Stimulated activated CD4-positive, alpha-beta T cell treated with anti-CD3 and anti-CD28 coated beads, Interleukin-15, amount 100 ng/mL, for 24 hours (primary cell): Measurements from ENCODE around the gene CNPY1.
A peak's percentile ranks its signal among the peaks of the same experiment; 100 is the strongest.

Source experiments
- DNase-seq: peaks from one replicate; pipeline ENCODE4 v3.0.0-alpha.2; 2020

Gene CNPY1

DNA sequence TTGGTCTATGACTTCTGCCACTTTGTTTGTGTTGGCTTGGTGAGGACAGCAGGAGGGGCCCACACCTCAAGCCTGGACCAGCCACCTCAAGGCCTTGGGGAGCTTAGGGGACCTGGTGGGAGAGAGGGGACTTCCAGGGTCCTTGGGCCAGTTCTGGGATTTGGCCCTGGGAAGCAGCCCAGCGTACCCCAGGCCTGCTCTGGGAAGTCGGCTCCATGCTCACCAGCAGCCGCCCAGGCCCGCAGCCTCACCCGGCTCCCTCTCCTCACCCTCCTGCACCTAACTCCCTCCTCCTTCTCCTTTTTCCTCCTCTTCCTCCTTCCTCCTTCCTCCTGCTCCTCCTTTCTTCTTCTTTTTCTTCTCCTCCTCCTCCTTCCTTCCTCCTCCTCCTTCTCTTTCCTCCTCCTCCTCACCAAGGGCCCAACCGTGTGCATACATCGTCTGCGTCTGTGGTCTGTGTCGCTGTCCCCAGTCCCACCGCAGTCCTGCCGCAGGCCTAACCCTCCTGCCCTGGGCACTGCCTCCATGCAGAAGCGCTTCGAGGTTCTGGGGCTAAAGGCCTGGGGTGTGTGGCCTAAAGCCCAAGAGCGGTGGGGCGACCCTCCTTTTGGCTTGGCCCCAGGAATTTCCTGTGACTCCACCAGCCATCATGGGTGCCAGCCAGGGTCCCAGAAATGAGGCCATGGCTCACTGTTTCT lies 83.1 kb downstream of the CNPY1 start:
- no peak for DNase-seq

DNA sequence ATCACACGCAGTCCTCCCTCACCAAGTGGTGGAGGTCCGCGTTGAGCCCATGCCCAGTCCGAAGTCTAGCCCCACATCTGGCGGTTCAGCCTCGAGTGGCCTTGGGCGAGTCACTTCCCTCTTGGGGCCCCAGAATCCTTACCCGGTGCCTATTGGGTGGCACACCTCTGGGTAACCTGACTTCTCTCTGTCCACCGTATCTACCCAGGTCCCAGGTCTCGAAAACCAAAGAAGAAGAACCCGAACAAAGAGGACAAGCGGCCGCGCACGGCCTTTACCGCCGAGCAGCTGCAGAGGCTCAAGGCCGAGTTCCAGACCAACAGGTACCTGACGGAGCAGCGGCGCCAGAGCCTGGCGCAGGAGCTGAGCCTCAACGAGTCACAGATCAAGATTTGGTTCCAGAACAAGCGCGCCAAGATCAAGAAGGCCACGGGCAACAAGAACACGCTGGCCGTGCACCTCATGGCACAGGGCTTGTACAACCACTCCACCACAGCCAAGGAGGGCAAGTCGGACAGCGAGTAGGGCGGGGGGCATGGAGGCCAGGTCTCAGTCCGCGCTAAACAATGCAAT lies 84.1 kb downstream of the CNPY1 start:
- DNase-seq: no peak

DNA sequence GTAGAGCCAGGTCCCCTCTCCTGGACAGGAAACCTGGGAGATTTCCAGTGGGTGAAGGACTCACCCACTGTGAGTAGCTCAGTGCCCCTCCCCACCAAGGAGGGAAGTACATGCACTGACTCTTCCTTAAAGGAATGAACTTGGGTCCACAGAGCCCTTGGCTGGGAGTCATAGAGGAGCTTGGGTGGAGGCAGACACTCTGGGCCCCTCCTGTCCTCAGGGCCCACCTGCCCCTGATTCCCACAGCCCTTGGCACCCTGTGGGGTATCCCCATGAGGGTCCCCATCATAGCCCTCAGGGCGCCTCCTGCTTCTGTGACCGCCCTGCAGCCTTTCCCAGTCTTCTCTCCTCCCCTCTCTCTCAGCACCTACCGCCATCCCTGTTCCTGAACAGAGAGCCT lies 84.7 kb downstream of the CNPY1 start:
- DNase-seq: no peak

DNA sequence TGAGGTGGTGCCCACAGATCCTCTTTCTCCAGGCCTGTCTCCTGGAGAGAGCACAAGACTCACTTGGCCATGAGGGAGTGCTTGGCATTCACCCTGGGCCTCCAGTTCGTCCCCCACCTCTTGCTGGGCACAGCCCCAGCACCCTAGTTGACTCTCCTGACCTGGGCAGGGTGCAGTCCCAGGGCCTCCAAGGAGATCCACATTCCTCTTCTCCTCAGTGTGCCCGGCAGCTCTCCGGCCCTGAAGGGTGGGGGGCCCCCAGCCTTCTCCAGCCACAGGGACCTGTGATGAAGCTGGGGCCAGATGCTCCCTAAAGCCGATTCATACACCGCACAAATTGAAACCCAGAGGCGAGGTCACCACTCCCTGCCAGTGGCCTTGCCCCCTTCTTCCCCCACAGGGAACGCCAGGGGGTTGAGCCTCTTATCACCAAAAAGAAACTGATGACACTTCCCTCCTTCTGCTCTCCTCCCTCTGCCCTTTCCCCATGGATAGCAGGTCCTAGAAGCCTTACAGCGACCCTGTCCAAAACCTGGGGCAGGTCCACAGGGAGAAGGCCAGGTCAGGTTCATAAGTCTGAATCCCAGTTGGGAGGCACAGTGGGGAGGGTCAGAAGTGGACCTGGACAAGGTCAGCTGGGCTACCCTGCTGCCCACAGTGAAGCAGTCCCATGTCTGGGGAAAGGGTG lies 85.3 kb downstream of the CNPY1 start:
- DNase-seq: no peak

DNA sequence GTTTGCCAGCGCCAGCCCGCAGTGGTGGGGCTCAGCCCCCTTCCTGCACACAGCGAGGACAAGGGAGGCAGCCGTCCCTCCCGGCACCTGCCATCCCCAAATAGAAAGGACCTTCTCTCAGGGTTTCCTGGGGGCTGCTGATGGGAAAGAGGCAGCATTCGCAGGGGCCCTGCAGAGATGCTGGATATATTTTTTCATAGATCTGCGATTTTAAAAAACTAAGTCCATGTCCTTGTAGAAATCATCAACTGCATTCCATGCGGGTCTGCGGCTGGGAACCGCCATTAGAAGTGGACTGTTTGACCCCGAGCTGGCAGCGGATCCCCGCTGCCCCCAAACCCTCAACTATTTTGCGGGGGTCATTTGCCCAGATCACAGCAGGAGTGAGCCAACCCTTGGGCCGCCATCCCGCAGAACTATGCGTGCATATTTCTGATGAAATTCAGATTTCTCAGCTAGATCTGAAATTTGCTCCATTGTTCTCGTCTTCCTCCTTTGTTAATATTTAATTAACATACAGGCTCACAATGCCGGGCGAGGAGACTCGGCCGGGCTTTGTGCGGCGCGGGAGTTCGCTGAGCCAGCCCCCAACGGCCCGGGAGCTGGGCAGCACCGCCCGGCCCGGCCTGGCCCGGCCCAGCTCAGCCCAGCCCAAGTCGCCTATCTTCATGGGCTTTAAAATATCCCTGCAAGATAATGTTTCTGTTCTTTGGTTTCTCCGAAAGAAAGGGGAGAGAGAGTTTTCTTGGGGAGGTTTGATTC lies 86.5 kb downstream of the CNPY1 start:
- DNase-seq: no peak

DNA sequence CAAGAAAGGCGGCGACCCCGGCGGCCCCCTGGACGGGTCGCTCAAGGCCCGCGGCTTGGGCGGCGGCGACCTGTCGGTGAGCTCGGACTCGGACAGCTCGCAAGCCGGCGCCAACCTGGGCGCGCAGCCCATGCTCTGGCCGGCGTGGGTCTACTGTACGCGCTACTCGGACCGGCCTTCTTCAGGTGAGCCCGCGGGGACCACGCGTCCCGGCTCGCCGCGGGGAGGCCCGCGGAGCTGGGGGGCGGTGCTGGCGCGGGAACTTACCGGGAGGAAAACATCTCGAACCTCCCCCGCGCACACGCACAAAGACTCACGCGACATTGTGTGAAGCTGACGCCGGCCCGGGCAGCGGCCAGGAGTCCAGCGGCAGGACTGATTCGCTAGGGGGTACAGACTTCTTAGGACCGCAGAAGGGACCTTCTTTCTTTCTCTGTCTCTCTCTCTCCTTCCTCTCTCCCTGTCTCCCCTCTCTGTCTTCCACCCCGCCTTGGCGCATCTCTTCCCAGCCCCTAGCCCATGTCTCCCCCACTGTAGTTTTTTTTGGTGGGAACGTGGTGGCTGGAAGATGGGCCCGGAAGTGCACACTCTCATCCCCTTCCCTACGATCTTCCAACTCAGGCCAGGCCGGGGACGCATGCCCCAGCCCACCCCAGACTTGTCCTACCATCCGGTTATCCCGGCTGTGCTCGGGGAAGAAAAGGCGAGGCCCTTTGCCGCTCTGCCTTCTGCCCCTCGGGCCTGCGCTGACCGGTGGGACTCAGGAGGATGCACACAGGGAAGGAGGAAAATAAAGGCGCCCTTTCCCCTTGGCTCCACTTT lies 87.3 kb downstream of the CNPY1 start:
- DNase-seq: no peak

DNA sequence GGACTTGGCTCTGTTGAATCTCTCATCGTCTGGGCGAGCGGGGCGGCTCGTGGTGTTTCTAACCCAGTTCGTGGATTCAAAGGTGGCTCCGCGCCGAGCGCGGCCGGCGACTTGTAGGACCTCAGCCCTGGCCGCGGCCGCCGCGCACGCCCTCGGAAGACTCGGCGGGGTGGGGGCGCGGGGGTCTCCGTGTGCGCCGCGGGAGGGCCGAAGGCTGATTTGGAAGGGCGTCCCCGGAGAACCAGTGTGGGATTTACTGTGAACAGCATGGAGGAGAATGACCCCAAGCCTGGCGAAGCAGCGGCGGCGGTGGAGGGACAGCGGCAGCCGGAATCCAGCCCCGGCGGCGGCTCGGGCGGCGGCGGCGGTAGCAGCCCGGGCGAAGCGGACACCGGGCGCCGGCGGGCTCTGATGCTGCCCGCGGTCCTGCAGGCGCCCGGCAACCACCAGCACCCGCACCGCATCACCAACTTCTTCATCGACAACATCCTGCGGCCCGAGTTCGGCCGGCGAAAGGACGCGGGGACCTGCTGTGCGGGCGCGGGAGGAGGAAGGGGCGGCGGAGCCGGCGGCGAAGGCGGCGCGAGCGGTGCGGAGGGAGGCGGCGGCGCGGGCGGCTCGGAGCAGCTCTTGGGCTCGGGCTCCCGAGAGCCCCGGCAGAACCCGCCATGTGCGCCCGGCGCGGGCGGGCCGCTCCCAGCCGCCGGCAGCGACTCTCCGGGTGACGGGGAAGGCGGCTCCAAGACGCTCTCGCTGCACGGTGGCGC lies 88.1 kb downstream of the CNPY1 start, which contains the start of gene EN2:
Gene EN2, plus strand, starts transcription at position 19 of the 767 bp plus-strand sequence. Its CDS starts 249 bp downstream, at position 268.
- DNase-seq: peak; percentile 38

DNA sequence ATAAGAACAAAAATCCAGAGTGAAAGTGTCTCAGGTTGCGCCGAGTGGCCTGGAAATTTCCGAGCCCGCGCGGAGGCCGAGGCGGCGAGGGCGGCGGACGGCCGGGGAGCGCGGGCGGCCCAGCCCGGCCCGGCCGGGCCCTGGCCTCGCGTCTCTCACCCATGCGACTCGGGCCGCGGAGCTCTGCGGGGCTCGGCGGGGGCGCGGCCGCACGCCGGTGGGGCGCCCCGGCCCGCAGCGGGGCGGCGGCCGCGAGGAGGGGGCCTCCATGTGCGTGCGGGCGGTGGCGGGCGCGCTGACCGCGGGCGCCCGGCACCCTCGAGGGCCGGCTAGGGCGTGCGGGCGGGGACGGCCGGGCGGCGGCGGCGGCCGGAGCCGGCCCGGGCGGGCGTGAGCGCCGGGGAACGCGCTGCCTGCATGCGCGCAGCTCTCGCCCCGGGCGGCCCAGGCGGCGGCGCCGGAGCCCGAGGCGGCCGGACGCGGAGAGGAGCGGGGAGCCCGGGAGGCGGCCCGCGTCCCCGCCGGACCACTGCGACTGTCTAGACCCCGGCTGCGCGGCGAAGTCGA lies 88.7 kb downstream of the CNPY1 start:
- DNase-seq: no peak

DNA sequence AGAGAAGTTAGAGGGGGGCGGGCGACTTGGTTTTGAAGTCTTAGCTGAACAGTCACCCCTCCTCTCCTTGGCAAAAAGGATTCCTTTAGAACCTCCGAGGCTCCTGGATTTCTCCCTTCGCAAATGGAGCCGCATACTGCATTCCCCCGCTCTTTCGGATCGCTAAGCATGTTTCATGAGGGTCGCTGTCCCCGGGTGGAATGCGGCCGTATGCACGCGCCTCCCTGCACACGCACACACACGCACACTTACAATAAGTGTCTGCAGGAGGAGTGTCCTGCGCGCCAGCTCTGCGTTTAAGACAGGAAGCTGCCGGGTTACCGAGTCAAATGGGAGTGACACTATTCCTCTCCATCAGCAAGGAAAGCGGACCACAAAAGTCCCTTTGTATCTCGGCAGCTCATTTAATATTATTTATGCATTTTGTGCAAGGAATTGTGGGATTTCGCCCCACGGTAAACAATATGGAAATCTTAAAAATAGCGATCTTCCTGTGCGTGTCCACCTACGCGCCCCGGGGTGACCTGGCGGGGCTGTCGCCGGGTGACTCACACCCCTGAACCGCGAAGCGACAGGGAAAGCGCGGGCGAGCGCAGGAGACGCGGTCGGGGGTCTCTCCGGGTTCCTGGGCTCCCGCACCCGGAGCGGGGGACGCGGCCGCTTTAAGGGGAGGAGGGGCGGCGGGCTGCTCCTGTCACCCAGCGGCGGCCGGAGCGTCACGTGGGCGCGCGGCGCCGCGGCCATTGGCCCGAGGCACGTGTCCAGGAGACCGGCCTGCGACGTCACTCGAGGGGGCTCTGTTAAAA lies 89.4 kb downstream of the CNPY1 start:
- peak; percentile 59 for DNase-seq

DNA sequence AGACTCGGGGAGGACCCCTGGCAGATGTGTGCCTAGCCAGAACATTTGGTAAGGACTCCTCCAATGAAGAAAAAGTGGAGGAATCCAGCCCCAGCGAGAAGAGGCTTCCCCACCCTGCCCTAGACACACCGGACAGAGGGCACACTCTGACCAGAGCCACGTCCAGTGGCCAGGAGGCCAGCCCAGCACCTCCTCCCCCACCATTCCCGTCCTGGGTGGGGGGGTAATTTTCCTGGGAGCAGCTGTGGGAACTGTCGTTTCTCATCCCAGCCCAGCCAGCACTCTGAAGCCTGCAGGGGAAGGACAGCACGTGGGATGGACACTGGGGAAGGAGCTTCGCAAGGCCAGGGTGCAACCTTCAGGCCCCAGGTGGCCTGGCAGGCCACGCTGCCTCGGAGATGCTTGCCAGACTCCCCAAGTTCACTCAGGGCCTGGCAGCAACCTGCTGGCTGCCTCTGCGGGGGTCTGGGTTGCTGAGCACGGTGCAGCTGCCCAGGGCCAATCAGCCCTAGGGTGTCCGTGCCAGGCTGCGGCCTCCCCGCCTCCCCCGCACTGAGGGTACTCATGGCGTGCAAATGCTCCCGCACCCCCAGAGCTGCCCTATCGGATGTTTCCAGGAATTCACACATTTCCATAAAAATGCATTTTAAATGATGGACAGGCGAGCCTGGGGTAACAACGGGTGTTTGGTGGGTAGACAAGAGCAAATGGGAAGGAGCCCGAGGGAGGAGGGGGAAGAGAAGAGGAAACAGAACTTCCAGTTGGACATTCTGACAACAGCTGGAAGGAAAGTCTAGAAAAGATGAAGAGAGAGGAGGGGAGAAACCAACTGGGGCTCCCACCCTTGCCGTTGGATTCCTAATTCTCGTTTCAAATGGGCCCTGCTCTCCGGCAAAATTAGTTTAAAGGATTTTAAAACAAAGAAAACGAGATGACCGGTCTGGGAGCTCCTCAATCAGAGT lies 90.3 kb downstream of the CNPY1 start:
- DNase-seq: no peak

DNA sequence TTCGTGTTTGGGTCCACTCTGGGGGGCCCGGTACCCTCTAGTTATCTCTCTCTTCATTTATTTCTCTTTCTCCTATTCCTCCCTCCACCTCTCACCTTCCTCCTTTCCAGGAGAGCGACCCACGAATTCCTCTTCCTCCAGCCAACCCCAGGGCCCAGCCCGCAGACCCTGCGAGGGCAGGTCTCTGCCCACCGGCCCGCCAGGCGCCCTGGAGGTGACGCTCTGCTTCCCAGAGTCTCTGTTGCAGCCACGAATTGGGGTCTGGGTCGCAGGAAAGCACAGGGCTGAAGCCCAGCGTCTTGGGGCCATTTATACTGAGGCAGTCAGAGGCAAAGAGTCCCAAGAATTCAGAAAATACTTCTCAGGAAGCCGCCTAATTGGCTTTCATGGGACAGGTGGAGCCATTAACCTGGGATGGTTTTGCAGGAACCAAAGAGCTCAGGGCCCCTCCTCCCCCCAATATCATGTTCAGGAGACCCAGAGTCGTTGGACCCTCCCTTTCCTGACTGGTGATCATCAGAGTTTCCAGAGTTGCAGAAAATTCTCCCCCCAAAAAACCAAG lies 91.1 kb downstream of the CNPY1 start:
- no peak for DNase-seq

DNA sequence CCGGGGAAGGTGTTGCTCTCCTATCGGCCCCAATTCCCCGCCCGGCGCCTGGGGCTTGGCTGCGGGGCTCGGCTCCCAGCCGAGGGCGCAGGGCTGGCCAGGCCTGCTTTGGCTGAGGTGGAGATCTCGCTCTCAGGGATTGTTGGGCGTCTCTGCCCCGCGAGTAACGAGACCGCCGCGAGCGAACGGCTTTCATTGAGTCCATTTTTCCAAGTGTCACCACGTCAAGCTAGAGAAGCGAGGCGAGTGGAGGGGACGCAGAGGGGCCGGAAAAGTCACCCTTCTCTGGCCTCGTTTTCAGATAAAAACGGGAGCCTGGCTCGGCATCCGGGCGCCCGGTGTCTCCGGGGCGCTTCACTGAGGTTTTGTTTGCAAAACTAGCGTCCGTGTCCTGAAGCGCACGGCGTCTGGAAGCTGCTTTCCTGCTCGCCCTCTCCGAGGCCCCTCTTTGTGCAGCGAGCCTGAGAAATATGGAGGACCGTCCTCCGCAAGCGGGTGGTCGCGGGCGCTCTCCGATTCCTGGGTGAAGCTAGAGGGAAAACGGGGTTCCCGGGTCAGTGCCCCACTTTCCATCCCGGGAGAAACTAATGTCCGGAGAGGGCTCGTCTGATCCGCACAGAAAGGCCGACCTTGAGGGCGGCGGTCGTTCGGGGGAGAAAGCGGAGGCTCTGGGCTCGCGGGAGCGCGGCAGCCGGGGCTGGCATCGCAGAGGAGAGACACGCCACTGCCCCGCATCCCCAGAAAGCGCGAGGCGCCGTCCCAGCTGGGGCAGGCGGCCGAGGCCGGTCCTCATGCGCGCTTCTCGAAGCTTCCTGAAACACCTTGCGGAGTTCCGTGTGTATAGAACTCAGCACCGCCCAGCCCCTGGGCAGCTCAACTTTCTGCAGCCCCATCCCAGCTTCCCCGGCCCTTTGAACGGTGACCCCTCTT lies 91.9 kb downstream of the CNPY1 start:
- DNase-seq: peak; percentile 10

DNA sequence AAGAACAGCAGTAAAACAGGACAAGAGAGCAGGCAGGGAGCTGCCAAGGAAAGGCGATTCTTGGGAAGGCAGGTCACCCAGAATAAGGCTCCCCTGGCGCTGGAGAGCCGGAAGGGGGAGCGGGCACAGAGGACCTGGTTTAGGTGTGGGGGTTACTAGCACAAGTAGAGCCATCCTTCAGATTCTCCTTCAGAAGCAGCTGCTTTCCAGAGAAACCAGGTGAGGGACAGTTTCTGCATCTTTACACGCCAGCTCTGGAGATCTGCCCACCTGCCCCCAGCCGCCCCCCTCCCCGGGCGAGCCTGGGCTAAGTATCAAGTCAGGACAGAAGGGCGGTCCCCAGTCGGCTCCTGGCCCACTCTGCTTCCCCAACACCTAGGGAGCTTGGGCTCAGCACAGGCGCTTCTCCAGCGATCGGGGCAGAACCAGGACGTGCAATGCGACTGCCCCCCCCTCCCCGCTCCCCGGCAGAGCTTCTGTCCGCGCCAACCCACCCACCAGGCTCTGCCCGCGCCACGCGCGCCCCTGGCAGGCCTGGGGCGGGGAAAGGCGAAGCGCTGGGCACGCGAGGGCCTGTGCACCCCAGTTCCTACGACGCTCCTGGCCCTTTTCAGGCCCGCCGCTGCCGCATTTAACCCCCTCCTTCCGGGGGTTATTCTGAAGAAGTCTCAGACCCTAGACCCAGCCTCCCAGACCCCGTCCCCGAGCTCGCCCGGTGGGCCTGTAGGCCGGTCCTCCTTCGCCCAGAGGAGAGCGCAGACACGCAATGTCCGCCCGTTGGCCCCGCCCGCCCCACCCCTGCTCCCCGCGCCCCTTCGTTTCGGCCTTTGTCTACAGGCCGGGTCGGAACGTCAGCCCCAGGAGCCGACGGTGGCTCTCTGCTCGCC lies 92.8 kb downstream of the CNPY1 start:
- DNase-seq: no peak

DNA sequence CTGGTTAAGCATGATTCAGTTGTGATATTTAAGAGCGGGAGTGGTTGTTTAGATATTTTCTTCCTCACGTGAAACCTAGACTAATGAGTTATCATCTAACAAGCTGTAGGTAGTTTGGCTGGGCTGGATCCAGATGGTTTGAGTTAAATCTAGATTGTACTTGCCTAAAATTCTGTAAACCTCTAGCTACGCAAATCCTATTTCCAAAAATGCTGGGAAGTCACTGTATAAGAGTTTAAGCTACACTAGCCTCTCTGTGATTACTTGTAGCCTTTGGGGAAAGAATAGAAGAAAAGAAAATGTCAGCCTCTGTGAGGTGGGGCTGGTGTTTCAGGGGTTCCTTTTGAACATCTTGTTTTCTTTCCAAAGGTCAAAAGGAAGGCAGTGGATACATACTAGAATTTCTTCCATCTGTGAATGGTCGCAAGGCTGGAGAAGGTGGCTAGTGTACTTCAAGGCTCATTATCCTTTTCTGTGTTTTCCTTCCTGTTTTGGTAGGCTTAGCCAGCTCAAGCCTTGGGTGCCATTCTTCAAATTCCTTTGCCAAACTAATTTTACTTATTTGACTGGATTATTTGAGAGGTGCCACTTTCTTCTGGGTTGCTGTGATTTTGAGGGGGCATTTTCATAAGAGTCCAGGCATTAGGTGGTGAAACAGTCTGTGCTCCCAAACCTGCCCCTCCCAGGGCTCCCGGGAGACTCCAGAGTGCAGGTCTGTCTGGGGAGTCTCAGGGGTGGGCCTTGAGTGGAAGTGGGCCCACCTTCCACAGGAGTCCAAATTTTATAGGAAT lies 93.7 kb downstream of the CNPY1 start:
- DNase-seq: no peak

DNA sequence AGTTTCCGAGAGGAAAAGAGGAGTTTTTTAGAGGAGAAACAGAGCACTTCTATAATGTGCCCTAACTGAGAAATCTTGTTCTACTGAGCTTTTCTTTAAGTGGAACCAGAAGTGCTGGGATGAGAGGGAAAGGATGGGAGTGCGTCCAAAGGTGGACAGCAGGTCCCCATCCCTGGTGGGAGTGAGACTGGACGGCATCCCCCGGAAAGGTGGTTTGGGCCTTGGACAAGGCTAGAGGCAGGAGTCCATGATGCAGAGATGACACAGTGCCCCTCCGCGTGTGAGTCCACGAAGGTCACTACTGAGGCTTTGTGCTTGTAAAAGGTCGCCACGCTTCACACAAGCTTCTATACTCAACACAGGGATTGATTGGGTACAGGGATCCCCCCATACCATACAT lies 94.5 kb downstream of the CNPY1 start:
- no peak for DNase-seq
